PC-3 (cell line): ENCODE results near the gene CIDEC. TPM values are rescaled to one million over a fixed set of nuclear protein-coding genes. Genes with fewer than 3 reads are reported as not detected.

ENCODE experiments used
- ATAC-seq: fragments of 200-7000 bp; cut with Tn5 transposase; 2 replicates; pipeline ENCODE4 v1.9.1; 2020; ENCODE audit warnings: mild to moderate bottlenecking, moderate library complexity
- BruUV-seq: library from RNA; stranded (reverse); fragments of 400-500 nt; replicated peaks from 2 replicates; lab custom pipeline; 2021; lab: Mats Ljungman, UMichigan
- CTCF ChIA-PET: fragments of 300-600 bp; sonication (Branson Sonifier 250); formaldehyde crosslinking; loops from one replicate; lab custom pipeline; 2022; ENCODE audit warnings: antibody characterized with exemption; lab: Charles Lee
- POLR2A ChIA-PET: fragments of 300-600 bp; sonication (Branson Sonifier 250); formaldehyde crosslinking; loops from one replicate; lab custom pipeline; 2022; ENCODE audit warnings: antibody characterized with exemption; ENCODE audit not compliant: unreplicated experiment; lab: Charles Lee
- DNase-seq: peaks from one replicate; pipeline ENCODE4 v3.0.0-alpha.2; 2015
- H2AFZ ChIP-seq: fragments of 300-600 bp; sonication (generic); 2 replicates; pipeline ENCODE4 v1.6.0; 2016; ENCODE audit warnings: antibody characterized with exemption, low read length
- H3F3A ChIP-seq: fragments of 300-600 bp; sonication (generic); one replicate; pipeline ENCODE4 v1.6.0; 2017; ENCODE audit warnings: antibody characterized with exemption, low read length, control low read depth, mild to moderate bottlenecking; ENCODE audit not compliant: unreplicated experiment
- H3K27ac ChIP-seq: fragments of 300-600 bp; sonication (generic); 2 replicates; pipeline ENCODE4 v1.5.1; 2016; ENCODE audit warnings: mild to moderate bottlenecking, low read length
- H3K27me3 ChIP-seq: fragments of 300-600 bp; sonication (generic); 2 replicates; pipeline ENCODE4 v1.6.1; 2016; ENCODE audit warnings: low read length, mixed read lengths
- H3K36me3 ChIP-seq: fragments of 300-600 bp; sonication (generic); 2 replicates; pipeline ENCODE4 v1.6.1; 2016; ENCODE audit warnings: low read depth, mixed run types, low read length, mixed read lengths
- H3K4me1 ChIP-seq: fragments of 300-600 bp; sonication (generic); 2 replicates; pipeline ENCODE4 v1.5.1; 2016; ENCODE audit warnings: low read length; ENCODE audit not compliant: insufficient read depth
- H3K4me2 ChIP-seq: fragments of 300-600 bp; sonication (generic); 2 replicates; pipeline ENCODE4 v1.6.0; 2016; ENCODE audit warnings: low read length
- H3K4me3 ChIP-seq: fragments of 300-600 bp; sonication (generic); 2 replicates; pipeline ENCODE4 v1.5.1; 2016; ENCODE audit warnings: mild to moderate bottlenecking, low read length, mixed read lengths
- H3K79me2 ChIP-seq: fragments of 300-600 bp; sonication (generic); 2 replicates; pipeline ENCODE4 v1.6.1; 2017; ENCODE audit warnings: low read length, mixed read lengths
- H3K9ac ChIP-seq: fragments of 300-600 bp; sonication (generic); 2 replicates; pipeline ENCODE4 v1.6.0; 2016; ENCODE audit warnings: mild to moderate bottlenecking, low read length
- H3K9me2 ChIP-seq: fragments of 300-600 bp; sonication (generic); replicated peaks from 2 replicates; pipeline ENCODE4 v1.6.1; 2016; ENCODE audit warnings: mixed run types, low read length, mixed read lengths
- H3K9me3 ChIP-seq: fragments of 300-600 bp; sonication (generic); 2 replicates; pipeline ENCODE4 v1.6.1; 2016; ENCODE audit warnings: low read length, mixed read lengths
- H4K20me1 ChIP-seq: fragments of 300-600 bp; sonication (generic); 2 replicates; pipeline ENCODE4 v1.6.1; 2016; ENCODE audit warnings: low read length, mixed read lengths
- EZH2 ChIP-seq: fragments of 300-600 bp; sonication (generic); IDR thresholded peaks from one replicate; pipeline ENCODE4 v1.6.1; 2017; ENCODE audit warnings: antibody characterized with exemption, mild to moderate bottlenecking, low read length; ENCODE audit not compliant: unreplicated experiment
- EZH2phosphoT487 ChIP-seq: fragments of 300-600 bp; sonication (generic); IDR thresholded peaks from 2 replicates; pipeline ENCODE4 v1.6.1; 2018; ENCODE audit warnings: mild to moderate bottlenecking, antibody characterized with exemption, low read length, borderline replicate concordance
- intact Hi-C: fragments of 100-400 bp; cut with micrococcal nuclease; formaldehyde crosslinking; loops from 2 replicates; pipeline ENCODE4 v1.9.0; 2023
- total RNA-seq: library from RNA; depleted of rRNA; stranded (reverse); fragments of >200 nt; gene quantifications from 2 replicates; pipeline ENCODE4 v1.2.3, GENCODE V29; 2014
- TF ChIP-seq, protein P1 (sequence below): fragments of 300-600 bp; sonication (generic); conservative IDR thresholded peaks from 2 replicates; pipeline ENCODE4 v1.5.1; 2017; ENCODE audit warnings: antibody characterized with exemption, low read depth, mild to moderate bottlenecking, low read length

CIDEC gene
- total RNA-seq, 1 experiment from 2014 or later: not detected

DNA sequence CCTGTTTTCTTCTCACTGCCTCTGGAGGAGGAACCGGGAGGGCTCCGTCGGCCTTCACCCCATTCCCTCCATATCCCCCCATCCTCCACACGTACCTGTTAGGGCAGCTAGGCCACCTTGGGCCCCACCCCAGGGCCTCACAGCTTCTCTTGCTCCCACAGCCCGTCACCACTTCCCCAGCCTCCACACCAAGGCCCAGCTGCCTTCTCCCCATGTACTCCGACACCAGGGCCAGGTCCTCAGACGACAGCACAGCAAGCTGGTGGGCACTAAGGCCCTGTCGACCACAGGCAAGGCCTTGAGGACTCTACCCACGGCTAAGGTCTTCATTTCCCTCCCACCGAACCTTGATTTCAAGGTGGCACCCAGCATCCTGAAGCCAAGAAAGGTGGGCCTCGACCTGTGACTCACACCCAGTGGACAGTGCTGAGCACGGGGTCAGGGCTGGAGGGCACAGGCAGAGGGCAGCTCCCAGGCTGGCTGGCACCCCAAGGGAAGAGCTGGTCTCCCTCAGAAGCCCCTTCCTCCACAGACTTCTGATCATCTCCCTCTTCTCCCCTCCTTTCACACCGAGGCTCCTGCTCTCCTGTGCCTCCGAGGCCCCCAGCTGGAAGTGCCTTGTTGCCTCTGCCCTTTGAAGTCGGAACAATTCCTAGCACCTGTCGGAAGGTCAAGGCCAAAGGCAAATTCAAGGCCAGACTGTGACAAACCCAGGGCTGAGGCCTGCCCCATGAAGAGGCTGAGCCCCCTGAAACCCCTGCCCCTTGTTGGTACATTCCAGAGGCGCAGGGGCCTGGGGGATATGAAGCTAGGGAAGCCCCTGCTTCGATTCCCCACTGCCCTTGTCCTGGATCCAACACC is 45.3 kb downstream of the CIDEC start:
- Histone ChIP-seq H2AFZ (no peak overlapping the region), H3K9me2 (no peaks in the 10 kb centered on the region), H3K27me3 (no peaks in the 10 kb centered on the region), H3K36me3 (no peaks in the 10 kb centered on the region), H3K4me3 (no peak overlapping the region), H4K20me1 (no peaks in the 10 kb centered on the region), H3K4me1 (no peaks in the 10 kb centered on the region), H3K9me3 (no peaks in the 10 kb centered on the region), H3K79me2 (no peaks in the 10 kb centered on the region), H3K9ac (no peak overlapping the region), H3K27ac (no peak overlapping the region), H3K4me2 (no peak overlapping the region), H3F3A (no peaks in the 10 kb centered on the region)
- DNase-seq (no peak), ATAC-seq (no peak)
- ChIA-PET POLR2A (interaction anchor here (0.6 kb wide), 1 partner anchor 437 kb away, joined by 4 read pairs; the partner anchor contains the start of gene SETD5), CTCF (no interaction called here)
- TF ChIP-seq, protein P1, sequence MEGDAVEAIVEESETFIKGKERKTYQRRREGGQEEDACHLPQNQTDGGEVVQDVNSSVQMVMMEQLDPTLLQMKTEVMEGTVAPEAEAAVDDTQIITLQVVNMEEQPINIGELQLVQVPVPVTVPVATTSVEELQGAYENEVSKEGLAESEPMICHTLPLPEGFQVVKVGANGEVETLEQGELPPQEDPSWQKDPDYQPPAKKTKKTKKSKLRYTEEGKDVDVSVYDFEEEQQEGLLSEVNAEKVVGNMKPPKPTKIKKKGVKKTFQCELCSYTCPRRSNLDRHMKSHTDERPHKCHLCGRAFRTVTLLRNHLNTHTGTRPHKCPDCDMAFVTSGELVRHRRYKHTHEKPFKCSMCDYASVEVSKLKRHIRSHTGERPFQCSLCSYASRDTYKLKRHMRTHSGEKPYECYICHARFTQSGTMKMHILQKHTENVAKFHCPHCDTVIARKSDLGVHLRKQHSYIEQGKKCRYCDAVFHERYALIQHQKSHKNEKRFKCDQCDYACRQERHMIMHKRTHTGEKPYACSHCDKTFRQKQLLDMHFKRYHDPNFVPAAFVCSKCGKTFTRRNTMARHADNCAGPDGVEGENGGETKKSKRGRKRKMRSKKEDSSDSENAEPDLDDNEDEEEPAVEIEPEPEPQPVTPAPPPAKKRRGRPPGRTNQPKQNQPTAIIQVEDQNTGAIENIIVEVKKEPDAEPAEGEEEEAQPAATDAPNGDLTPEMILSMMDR: no peak
- no peak for TF ChIP-seq EZH2
- TF ChIP-seq EZH2phosphoT487: no peak
- BruUV-seq: no TSS peak
- intact Hi-C loops: no loop called here

GRCh38 chr3:9833078-9833477 is 47.0 kb downstream of the CIDEC start:
- ChIA-PET POLR2A (no interaction called here), CTCF (no interaction called here)
- no peak overlapping the region for H3K27ac ChIP-seq
- no peak overlapping the region for H3K4me3 ChIP-seq
- H3K27me3 ChIP-seq: no peaks in the 10 kb centered on the region
- H3K9ac ChIP-seq: no peak overlapping the region
- no peak overlapping the region for H3K4me2 ChIP-seq
- no peaks in the 10 kb centered on the region for H3K4me1 ChIP-seq
- intact Hi-C loops: no loop called here
- TF ChIP-seq, protein P1: no peak
- TF ChIP-seq EZH2 (no peak), EZH2phosphoT487 (no peak)
- BruUV-seq: no TSS peak
- no peaks in the 10 kb centered on the region for H3F3A ChIP-seq
- H3K79me2 ChIP-seq: no peaks in the 10 kb centered on the region
- no peak overlapping the region for H2AFZ ChIP-seq
- ATAC-seq (no peak), DNase-seq (no peak)
- H3K9me2 ChIP-seq: no peaks in the 10 kb centered on the region
- H3K36me3 ChIP-seq: no peaks in the 10 kb centered on the region
- no peaks in the 10 kb centered on the region for H3K9me3 ChIP-seq
- no peaks in the 10 kb centered on the region for H4K20me1 ChIP-seq

GRCh38 chr3:9831253-9831652 is 48.8 kb downstream of the CIDEC start:
- ATAC-seq (no peak), DNase-seq (no peak)
- Histone ChIP-seq H4K20me1 (no peaks in the 10 kb centered on the region), H3K79me2 (no peaks in the 10 kb centered on the region), H3K27me3 (no peaks in the 10 kb centered on the region), H3K4me1 (no peaks in the 10 kb centered on the region), H3K36me3 (no peaks in the 10 kb centered on the region), H3K4me2 (no peak overlapping the region), H2AFZ (no peak overlapping the region), H3K27ac (no peak overlapping the region), H3K4me3 (no peak overlapping the region), H3K9me3 (no peaks in the 10 kb centered on the region), H3K9ac (no peak overlapping the region), H3F3A (no peaks in the 10 kb centered on the region), H3K9me2 (no peaks in the 10 kb centered on the region)
- CTCF ChIA-PET: no interaction called here
- TF ChIP-seq, protein P1: no peak
- no peak for TF ChIP-seq EZH2phosphoT487
- intact Hi-C loops: no loop called here
- POLR2A ChIA-PET: interaction anchor here (1.1 kb wide), 1 partner anchor 115 kb away, joined by 5 read pairs; no protein-coding TSS in a partner anchor
- no TSS peak for BruUV-seq
